HepG2 (cell line): Measurements from ENCODE around the gene LRGUK. TPM values are rescaled to one million over a fixed set of nuclear protein-coding genes. Genes with fewer than 3 reads are reported as not detected.

Experiments
- ATAC-seq: fragments of 200-7000 bp; cut with Tn5 transposase; 3 replicates; pipeline ENCODE4 v1.9.1; 2020; ENCODE audit warnings: mild to moderate bottlenecking, moderate library complexity
- BruUV-seq: library from RNA; stranded (reverse); fragments of 400-500 nt; replicated peaks from 2 replicates; lab custom pipeline; 2021; lab: Mats Ljungman, UMichigan
- CTCF ChIA-PET: fragments of 300-600 bp; formaldehyde crosslinking; extraction: SDS; loops from one replicate; lab custom pipeline; 2021; ENCODE audit warnings: low total read pairs, inconsistent platforms, low intra/inter-chr PET ratio; lab: Yijun Ruan, JAX
- POLR2A ChIA-PET: fragments of 350-600 bp; sonication (Branson Sonifier 250); formaldehyde crosslinking; loops from one replicate; lab custom pipeline; 2020; ENCODE audit warnings: antibody characterized with exemption, inconsistent platforms; lab: Yijun Ruan, JAX
- DNase-seq: peaks from one replicate; pipeline ENCODE4 v3.0.0-alpha.2; 2015; ENCODE audit warnings: low spot score
- FAIRE-seq: peaks from 3 replicates; lab custom pipeline; 2011; peaks lifted over from hg19 to GRCh38; lab: Jason Lieb, UNC
- H2AFZ ChIP-seq: one replicate; pipeline ENCODE4 v1.6.1; 2011; ENCODE audit warnings: low read length, inconsistent platforms
- H3K27ac ChIP-seq: fragments of 300-600 bp; 3 replicates; pipeline ENCODE4 v1.8.0; 2011; ENCODE audit warnings: mixed run types, mild to moderate bottlenecking, mixed read lengths, low read length, inconsistent platforms; ENCODE audit not compliant: insufficient read depth; ENCODE audit errors: extremely low read length
- H3K27me3 ChIP-seq, 2 experiments: fragments of 200-600 bp in 1 of 2; 2 replicates in 1 of 2; 3 replicates in 1 of 2; pipeline versions ENCODE4 v1.6.0 to v1.8.0; 2011; ENCODE audit warnings: low read length in 2 of 2, mild to moderate bottlenecking in 2 of 2, moderate library complexity in 2 of 2, inconsistent platforms in 1 of 2; ENCODE audit not compliant: insufficient read depth in 2 of 2, control insufficient read depth in 1 of 2
- H3K36me3 ChIP-seq, 2 experiments: fragments of 200-600 bp in 1 of 2; replicated peaks in 1 of 2; 2 replicates in 1 of 2; 3 replicates in 1 of 2; pipeline versions ENCODE4 v1.5.1 to v1.8.0; 2011; ENCODE audit warnings: low read length in 2 of 2, inconsistent platforms in 1 of 2; ENCODE audit not compliant: insufficient read depth in 2 of 2, control insufficient read depth in 1 of 2
- H3K4me1 ChIP-seq: 2 replicates; pipeline ENCODE4 v1.5.1; 2012; ENCODE audit warnings: low read length, inconsistent platforms; ENCODE audit not compliant: insufficient read depth
- H3K4me2 ChIP-seq: 2 replicates; pipeline ENCODE4 v1.6.0; 2011; ENCODE audit warnings: low read depth, low read length, inconsistent platforms
- H3K4me3 ChIP-seq, 3 experiments: fragments of 200-600 bp in 1 of 3; sonication (generic), shearing (Covaris generic) in 1 of 3; replicated peaks in 1 of 3; 2 replicates each; pipeline ENCODE4 v1.5.1; 2011 to 2016; ENCODE audit warnings: low read length in 3 of 3, inconsistent platforms in 2 of 3, low read depth in 2 of 3, mild to moderate bottlenecking in 2 of 3, control low read depth in 1 of 3, mixed read lengths in 1 of 3; ENCODE audit not compliant: insufficient read depth in 1 of 3
- H3K79me2 ChIP-seq: one replicate; pipeline ENCODE4 v1.6.1; 2011; ENCODE audit warnings: low read length, inconsistent platforms; ENCODE audit not compliant: insufficient read depth
- H3K9ac ChIP-seq: 2 replicates; pipeline ENCODE4 v1.6.0; 2011; ENCODE audit warnings: mild to moderate bottlenecking, low read depth, low read length, inconsistent platforms; ENCODE audit not compliant: insufficient read depth
- H3K9me3 ChIP-seq: 2 replicates; pipeline ENCODE4 v1.5.1; 2012; ENCODE audit warnings: mild to moderate bottlenecking, low read length
- H4K20me1 ChIP-seq: 2 replicates; pipeline ENCODE4 v1.6.0; 2011; ENCODE audit warnings: inconsistent platforms, mild to moderate bottlenecking, low read length, moderate library complexity; ENCODE audit not compliant: insufficient read depth
- CENPX ChIP-seq: sonication (generic); formaldehyde crosslinking; IDR thresholded peaks from 2 replicates; pipeline ENCODE4 v1.9.0; 2021; ENCODE audit warnings: mild to moderate bottlenecking, missing genetic modification reagents, moderate library complexity
- DDIT3 ChIP-seq: sonication (generic); formaldehyde crosslinking; IDR thresholded peaks from 2 replicates; pipeline ENCODE4 v1.4.0; 2020; ENCODE audit warnings: mild to moderate bottlenecking, missing genetic modification reagents
- EEA1 ChIP-seq: sonication (generic); formaldehyde crosslinking; IDR thresholded peaks from 2 replicates; pipeline ENCODE4 v1.5.1; 2020; ENCODE audit warnings: mild to moderate bottlenecking, missing genetic modification reagents, borderline replicate concordance
- FIP1L1 ChIP-seq: fragments of 200-400 bp; formaldehyde crosslinking; IDR thresholded peaks from 2 replicates; pipeline ENCODE4 v1.6.1; 2018; ENCODE audit warnings: low read depth, mild to moderate bottlenecking, low read length, moderate library complexity, borderline replicate concordance; ENCODE audit not compliant: insufficient read depth
- HIVEP1 ChIP-seq: sonication (generic); formaldehyde crosslinking; IDR thresholded peaks from 2 replicates; pipeline ENCODE4 v1.4.0; 2020; ENCODE audit warnings: mild to moderate bottlenecking, missing genetic modification reagents
- HMGXB3 ChIP-seq: sonication (generic); formaldehyde crosslinking; IDR thresholded peaks from 2 replicates; pipeline ENCODE4 v1.4.0; 2020; ENCODE audit warnings: missing genetic modification reagents, borderline replicate concordance
- JUNB ChIP-seq: sonication (generic); formaldehyde crosslinking; IDR thresholded peaks from 2 replicates; pipeline ENCODE4 v1.8.0; 2022; ENCODE audit warnings: missing genetic modification reagents, mild to moderate bottlenecking, borderline replicate concordance
- KAT7 ChIP-seq: IDR thresholded peaks from 2 replicates; pipeline ENCODE4 v1.6.1; 2018; ENCODE audit warnings: borderline replicate concordance, missing compliant biosample characterization
- MAZ ChIP-seq, 2 experiments: sonication (generic) in 1 of 2; formaldehyde crosslinking in 1 of 2; IDR thresholded peaks; 2 replicates each; pipeline versions ENCODE4 v1.5.0 to v1.6.1; 2012 to 2020; ENCODE audit warnings: low read depth in 2 of 2, mild to moderate bottlenecking in 2 of 2, borderline replicate concordance in 1 of 2, improper control_type of control experiment in 1 of 2, low read length in 1 of 2, missing genetic modification reagents in 1 of 2, moderate library complexity in 1 of 2
- MIER3 ChIP-seq: IDR thresholded peaks from 2 replicates; pipeline ENCODE4 v1.6.1; 2016; ENCODE audit warnings: missing compliant biosample characterization, borderline replicate concordance
- MYNN ChIP-seq: sonication (generic); formaldehyde crosslinking; IDR thresholded peaks from 2 replicates; pipeline ENCODE4 v1.4.0; 2020; ENCODE audit warnings: mild to moderate bottlenecking, low read depth, missing genetic modification reagents
- POLR2A ChIP-seq, 2 experiments: IDR thresholded peaks; 2 replicates each; pipeline ENCODE4 v1.6.1; 2011; ENCODE audit warnings: low read depth in 2 of 2, low read length in 2 of 2, mild to moderate bottlenecking in 1 of 2, moderate library complexity in 1 of 2; ENCODE audit not compliant: insufficient read depth in 1 of 2
- ZFP36L2 ChIP-seq: sonication (generic); formaldehyde crosslinking; IDR thresholded peaks from 2 replicates; pipeline ENCODE4 v1.4.0; 2020; ENCODE audit warnings: missing genetic modification reagents
- ZMYM3 ChIP-seq: sonication (generic); formaldehyde crosslinking; IDR thresholded peaks from 2 replicates; pipeline ENCODE4 v1.5.1; 2020; ENCODE audit warnings: mild to moderate bottlenecking, missing genetic modification reagents
- ZNF124 ChIP-seq: sonication (generic); formaldehyde crosslinking; IDR thresholded peaks from 2 replicates; pipeline ENCODE4 v1.4.0; 2020; ENCODE audit warnings: missing genetic modification reagents
- ZNF207 ChIP-seq: fragments of 450-650 bp; IDR thresholded peaks from 2 replicates; pipeline ENCODE4 v1.6.1; 2016; ENCODE audit warnings: antibody characterized with exemption, borderline replicate concordance
- ZNF563 ChIP-seq: sonication (generic); formaldehyde crosslinking; IDR thresholded peaks from 2 replicates; pipeline ENCODE4 v1.8.0; 2022; ENCODE audit warnings: mild to moderate bottlenecking, moderate library complexity, missing genetic modification reagents
- WGBS: methylation state at CpG from one replicate; pipeline ENCODE4 v1.1.6; 2017; ENCODE audit warnings: low lambda C conversion rate; 5-methylcytosine and 5-hydroxymethylcytosine counted together
- in situ Hi-C: cut with HindIII; loops from 2 replicates; pipeline ENCODE4 v1.10.0; 2017; ENCODE audit warnings: low pct_unique_long_range_greater_than_20kb; ENCODE audit not compliant: extremely low pct_ligation_motif_present
- intact Hi-C: fragments of 100-400 bp; cut with micrococcal nuclease; formaldehyde crosslinking; loops from one replicate; pipeline ENCODE4 v1.10.0; 2022; ENCODE audit not compliant: unreplicated experiment
- polyA plus RNA-seq, 8 experiments: library from polyadenylated mRNA; depleted of rRNA in 3 of 8; stranded (reverse) in 7 of 8; unstranded in 1 of 8; fragments of >200 nt; fragmentation: Illumina TruSeq in 4 of 8; extraction: Trizol in 4 of 8; gene quantifications; 2 replicates each; pipeline versions ENCODE4 v1.2.1 to v1.2.3, GENCODE V29; 2011 to 2016; ENCODE audit warnings: low read depth in 4 of 8, missing spikeins in 1 of 8, mixed read lengths in 1 of 8; ENCODE audit not compliant: insufficient read depth in 1 of 8
- total RNA-seq, 5 experiments: library from RNA; depleted of rRNA; stranded (reverse); fragments of >200 nt; fragmentation: Illumina TruSeq; extraction: Trizol; gene quantifications; 2 replicates each; pipeline ENCODE4 v1.2.3, GENCODE V29; 2016; ENCODE audit warnings: low read depth in 1 of 5

The LRGUK gene
- total and polyA plus RNA-seq, 2 of the 13 experiments (the other 11 are each of a cell fraction or from before 2014, with no cell fraction given): 0.18 to 0.20 TPM

- no peak for TF ChIP-seq DDIT3 (CRISPR knock-in tag)
- no peak for TF ChIP-seq HMGXB3 (CRISPR knock-in tag)
- TF ChIP-seq POLR2A (IDR thresholded peaks at IDR 0.05; ENCODE audit: insufficient read depth in 1 of 2, low read depth in 2 of 2, low read length in 2 of 2): no peak
Measured at GRCh38 chr7:134191876-134192275, 64.7 kb downstream of the LRGUK start (continued).

GRCh38 chr7:134193240-134193639 lies 66.1 kb downstream of the LRGUK start:
- no peak for DNase-seq
- intact Hi-C loops: no loop called here
- in situ Hi-C loops: no loop called here
- Histone ChIP-seq H3K4me3 (no peak overlapping the region), H3K9ac (no peak overlapping the region), H4K20me1 (no peaks in the 10 kb centered on the region), H3K4me2 (no peak overlapping the region), H3K4me1 (no peaks in the 10 kb centered on the region), H3K36me3 (no peaks in the 10 kb centered on the region)
- ATAC-seq: no peak
- no peak for FAIRE-seq
- POLR2A ChIA-PET: no interaction called here
- TF ChIP-seq FIP1L1 (no peak), JUNB (CRISPR knock-in tag) (no peak), MAZ (IDR thresholded peaks at IDR 0.05; ENCODE audit: borderline replicate concordance, low read depth, low read length) (no peak), MAZ (CRISPR knock-in tag; IDR thresholded peaks at IDR 0.05; ENCODE audit: low read depth) (no peak), MYNN (CRISPR knock-in tag) (no peak), ZFP36L2 (CRISPR knock-in tag) (no peak), EEA1 (CRISPR knock-in tag) (no peak), ZNF207 (no peak), ZMYM3 (CRISPR knock-in tag) (no peak), MIER3 (CRISPR knock-in tag) (no peak), ZNF124 (no peak), CENPX (CRISPR knock-in tag) (no peak), ZNF563 (no peak), KAT7 (no peak), HIVEP1 (CRISPR knock-in tag) (no peak)
- TF ChIP-seq, all 625 proteins: peak for 0
- 6% methylated on average over 1 of the region's 1 CpG for WGBS
- H3K27me3 ChIP-seq: no peaks in the 10 kb centered on the region
- CTCF ChIA-PET: no interaction called here
- BruUV-seq: no TSS peak
- H3K27ac ChIP-seq: no peak overlapping the region
- no peaks in the 10 kb centered on the region for H3K79me2 ChIP-seq
- H3K9me3 ChIP-seq: no peaks in the 10 kb centered on the region
- no peak overlapping the region for H2AFZ ChIP-seq
